Activated CD8-positive, alpha-beta memory T cell treated with anti-CD3 and anti-CD28 coated beads for 36 hours (primary cell): ENCODE measurements around the gene ZNG1C. TPM values are rescaled to one million over a fixed set of nuclear protein-coding genes. Genes with fewer than 3 reads are reported as not detected.
"Not testable (repeated sequence)": the region's sequence is repeated elsewhere in the genome, so short reads cannot be mapped to it uniquely, and the experiment has no call there.

Experiments
- CTCF ChIA-PET: fragments of 350-600 bp; sonication (Branson Sonifier 250); formaldehyde crosslinking; loops from one replicate; lab custom pipeline; 2021; ENCODE audit warnings: antibody characterized with exemption; lab: Charles Lee
- POLR2A ChIA-PET: fragments of 350-600 bp; sonication (Branson Sonifier 250); formaldehyde crosslinking; loops from one replicate; lab custom pipeline; 2021; ENCODE audit warnings: antibody characterized with exemption; lab: Charles Lee
- total RNA-seq, 2 experiments: library from RNA; stranded (reverse); gene quantifications; one replicate each; pipeline ENCODE4 v1.2.3, GENCODE V29; 2021

The ZNG1C gene
- total RNA-seq, 2 experiments from 2014 or later = 42.1 to 44.6 TPM

DNA sequence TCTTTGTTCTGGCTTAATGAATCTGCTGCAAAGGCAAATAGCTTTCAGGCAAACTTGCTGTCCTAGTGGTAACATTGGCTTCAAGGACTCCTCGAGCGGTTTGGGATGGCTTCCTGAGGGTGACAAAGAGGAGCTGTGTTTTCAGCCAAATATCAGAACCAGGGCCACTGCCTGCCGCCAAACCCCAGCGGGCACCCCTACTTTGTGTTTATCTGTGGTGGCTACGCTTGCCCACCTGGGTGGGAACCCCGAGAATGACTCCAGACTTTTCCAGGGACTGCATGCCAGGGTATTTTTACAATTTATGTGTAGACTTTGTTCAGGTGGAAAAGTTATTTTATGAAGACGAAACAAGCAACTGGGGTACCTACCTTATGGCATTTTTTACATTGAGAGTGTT, 96.2 kb downstream of the ZNG1C start:
- POLR2A ChIA-PET, CTCF ChIA-PET: not testable (repeated sequence)

DNA sequence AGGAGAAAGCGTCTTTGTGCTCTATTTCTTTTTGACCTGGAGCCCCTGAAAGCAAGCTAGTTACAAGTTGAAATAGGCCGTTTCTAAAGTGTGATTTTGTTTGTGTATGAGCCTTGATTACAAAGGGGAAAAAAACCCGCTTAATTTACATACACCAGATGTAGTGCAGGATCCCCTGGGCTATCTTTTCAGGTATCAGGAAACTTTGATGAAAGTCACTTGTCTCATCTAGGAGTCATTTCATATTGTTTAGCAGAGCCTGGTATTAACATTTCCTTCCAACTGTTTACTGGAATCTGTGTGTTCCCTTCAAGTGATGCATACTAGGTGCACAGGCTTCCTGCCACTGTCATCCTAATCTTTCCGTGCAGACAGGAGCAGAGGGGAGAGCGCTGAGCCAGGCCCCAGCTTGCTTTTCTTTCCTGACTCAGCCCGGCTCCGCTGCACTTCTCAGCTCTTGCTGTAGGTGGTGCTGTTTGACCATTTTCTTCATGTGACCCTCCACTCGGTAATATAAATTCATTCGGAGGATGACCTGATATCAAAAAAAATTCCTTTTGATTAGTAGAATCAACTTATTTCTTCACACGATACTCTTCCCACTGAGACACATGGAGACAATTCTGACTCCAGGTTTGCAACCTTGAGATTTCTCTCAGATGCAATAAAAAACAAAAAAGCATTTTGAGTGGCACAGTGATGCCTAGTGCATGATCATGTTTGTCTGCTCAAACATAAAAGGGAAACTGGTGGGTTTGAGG, 100.7 kb downstream of the ZNG1C start:
- CTCF ChIA-PET, POLR2A ChIA-PET: not testable (repeated sequence)

DNA sequence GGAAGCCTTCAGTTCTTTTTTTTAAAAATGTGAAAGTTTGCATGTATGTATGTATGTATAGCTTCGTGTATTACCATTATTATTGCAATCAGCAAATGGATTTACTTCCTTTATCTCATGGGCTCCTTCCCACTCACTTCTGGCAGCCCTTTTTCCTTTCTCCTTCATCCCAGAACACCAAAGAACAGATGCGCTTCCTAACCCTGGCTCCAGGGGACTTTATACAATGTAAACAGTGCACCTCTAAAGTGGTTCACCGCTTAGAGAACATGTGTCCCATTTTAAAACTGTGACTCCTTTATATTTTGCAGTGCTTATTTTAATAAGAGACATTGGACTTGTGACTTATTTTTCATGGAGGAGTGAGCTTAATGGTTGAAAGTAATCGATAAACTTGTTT, 101.5 kb downstream of the ZNG1C start:
- CTCF ChIA-PET, POLR2A ChIA-PET: not testable (repeated sequence)

DNA sequence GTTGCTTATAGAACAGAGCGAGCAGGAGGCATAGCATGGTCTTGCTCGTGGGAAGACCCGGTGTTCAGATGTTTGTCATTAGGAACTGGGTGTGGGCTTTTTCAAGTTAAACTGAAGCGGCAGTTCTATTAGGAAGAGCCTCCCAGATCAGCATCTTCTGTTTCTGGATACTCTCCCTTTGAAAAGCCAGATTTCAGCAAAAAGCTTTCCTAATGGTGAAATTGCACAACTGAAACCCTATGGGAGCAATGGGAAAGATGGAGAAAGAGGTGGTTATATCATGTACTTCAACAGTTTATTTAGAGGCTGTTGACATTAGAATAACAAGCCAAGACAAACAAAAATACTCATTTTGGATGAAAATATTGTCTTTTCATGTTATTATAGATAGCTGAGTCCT, 102.2 kb downstream of the ZNG1C start:
- CTCF ChIA-PET, POLR2A ChIA-PET: not testable (repeated sequence)

Other genes with a start within 250 kb of the ZNG1C start
- gene FOXD4L3, start 60.9 kb downstream of the ZNG1C start, total RNA-seq = under 1 TPM in 1 of 2 experiments, not detected in 1; 0.10 TPM
- gene PGM5, start 114.6 kb downstream of the ZNG1C start, total RNA-seq = not detected